Uterus (tissue), 4 donors: ENCODE data around the gene PDE10A. TPM values are rescaled to one million over a fixed set of nuclear protein-coding genes. Genes with fewer than 3 reads are reported as not detected.

Source experiments
- DNase-seq, 2 donors: peaks; one replicate each; pipeline ENCODE4 v3.0.0-alpha.2; 2019 to 2020
- H3K27ac ChIP-seq, 2 donors: fragments of 200-600 bp; sonication (generic); 1 replicate in 1 of 2; 2 replicates in 1 of 2; pipeline ENCODE4 v1.5.1; 2016 to 2018
- H3K27me3 ChIP-seq, 2 donors: fragments of 200-600 bp; sonication (generic); one replicate each; pipeline ENCODE4 v1.5.1; 2018 to 2019; ENCODE audit warnings: control low read depth in 1 of 2
- H3K36me3 ChIP-seq, 2 donors: fragments of 200-600 bp; sonication (generic); one replicate each; pipeline ENCODE4 v1.5.1; 2019; ENCODE audit warnings: control low read depth in 1 of 2
- H3K4me1 ChIP-seq, 2 donors: fragments of 200-600 bp; sonication (generic); one replicate each; pipeline ENCODE4 v1.5.1; 2018 to 2019; ENCODE audit warnings: control low read depth in 1 of 2
- H3K4me3 ChIP-seq, 2 donors: fragments of 200-600 bp; sonication (generic); 1 replicate in 1 of 2; 2 replicates in 1 of 2; pipeline ENCODE4 v1.5.1; 2018 to 2019; ENCODE audit warnings: mild to moderate bottlenecking in 1 of 2
- H3K9me3 ChIP-seq, 2 donors: fragments of 200-600 bp; sonication (generic); one replicate each; pipeline ENCODE4 v1.5.1; 2019; ENCODE audit warnings: control low read depth in 1 of 2
- CTCF ChIP-seq, 4 experiments: fragments of 200-600 bp in 2 of 4; fragments of 450-650 bp in 2 of 4; sonication (generic) in 2 of 4; IDR thresholded peaks; one replicate each; pipeline ENCODE4 v1.5.1; 2016 to 2019; ENCODE audit warnings: antibody characterized with exemption in 4 of 4, mild to moderate bottlenecking in 2 of 4, moderate library complexity in 1 of 4
- POLR2A ChIP-seq, 2 donors: fragments of 450-650 bp; IDR thresholded peaks; one replicate each; pipeline ENCODE4 v1.6.1; 2016; ENCODE audit warnings: antibody characterized with exemption in 2 of 2, mild to moderate bottlenecking in 1 of 2, moderate library complexity in 1 of 2
- intact Hi-C: fragments of 100-400 bp; cut with DNase I; formaldehyde crosslinking; loops from one replicate; pipeline ENCODE4 v1.15.1; 2023; ENCODE audit warnings: low total_unique reads
- total RNA-seq, 4 donors: library from RNA; depleted of rRNA in 3 of 4; stranded (reverse); fragments of >200 nt in 3 of 4; gene quantifications; one replicate each; pipeline versions ENCODE4 v1.1.0 to v1.2.4, GENCODE V29; 2014 to 2023
- donor health status: DM: yes; HTN: yes; CAD: no.

The PDE10A gene
- total RNA-seq, 4 donors from 2014 or later: 13.0 to 73.5 (median 36.4) TPM

GRCh38 chr6:165588515-165588914 lies 74.5 kb downstream of the PDE10A start:
- DNase-seq: no peak
- no peaks in the 10 kb centered on the region for H3K27me3 ChIP-seq
- no peaks in the 10 kb centered on the region for H3K4me1 ChIP-seq
- no peak overlapping the region for H3K4me3 ChIP-seq
- H3K9me3 ChIP-seq: no peaks in the 10 kb centered on the region
- intact Hi-C loops: no loop called here
- no peak overlapping the region for H3K27ac ChIP-seq
- no peaks in the 10 kb centered on the region for H3K36me3 ChIP-seq
- TF ChIP-seq POLR2A (IDR thresholded peaks at IDR 0.05) (no peak), CTCF (IDR thresholded peaks at IDR 0.05) (no peak)

DNA sequence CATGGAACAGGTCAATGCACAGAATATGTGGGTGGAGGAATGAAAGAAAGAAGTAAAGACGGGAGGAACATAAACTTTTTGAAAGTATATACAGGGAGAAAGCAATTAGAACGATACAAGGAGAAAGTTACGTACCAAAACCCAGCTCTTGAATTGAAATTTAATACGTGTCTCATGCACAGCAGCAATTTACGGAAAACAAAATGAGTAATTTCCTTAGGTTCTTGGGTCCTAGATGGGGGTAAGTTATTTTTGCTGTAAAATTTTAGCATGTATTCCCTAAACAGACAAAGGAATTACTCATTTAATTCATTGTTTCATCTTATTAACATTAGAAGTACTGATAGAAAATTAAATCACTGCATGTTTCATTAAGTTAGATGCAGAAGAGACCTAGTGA lies 75.8 kb downstream of the PDE10A start:
- Histone ChIP-seq H3K27me3 (no peaks in the 10 kb centered on the region), H3K4me1 (no peaks in the 10 kb centered on the region), H3K36me3 (no peaks in the 10 kb centered on the region), H3K27ac (no peak overlapping the region), H3K9me3 (no peaks in the 10 kb centered on the region), H3K4me3 (no peak overlapping the region)
- no peak for DNase-seq
- intact Hi-C loops: no loop called here
- TF ChIP-seq POLR2A (IDR thresholded peaks at IDR 0.05): no peak
- no peak for TF ChIP-seq CTCF (IDR thresholded peaks at IDR 0.05)

DNA sequence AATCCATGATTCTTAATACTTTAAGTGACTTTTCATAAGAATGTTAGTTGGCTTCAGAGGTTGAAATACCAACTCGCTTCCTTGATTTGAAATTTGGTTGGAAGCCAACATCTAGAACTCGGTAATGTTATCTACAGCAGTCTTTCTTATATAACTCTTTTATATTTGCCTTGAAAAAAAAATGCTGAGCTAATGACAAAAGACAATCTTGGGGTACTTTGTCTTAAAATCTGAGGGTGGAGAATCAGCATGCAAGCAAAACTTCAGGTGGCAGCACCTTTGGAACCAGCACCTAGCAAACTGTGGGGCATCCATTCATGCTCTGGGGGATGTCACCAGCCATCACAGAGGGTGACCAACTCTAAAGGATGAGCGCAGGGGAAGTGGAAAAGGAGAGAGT lies 76.3 kb downstream of the PDE10A start:
- no peaks in the 10 kb centered on the region for H3K9me3 ChIP-seq
- TF ChIP-seq CTCF (IDR thresholded peaks at IDR 0.05): no peak
- no peak for TF ChIP-seq POLR2A (IDR thresholded peaks at IDR 0.05)

GRCh38 chr6:165585060-165585459 lies 78.0 kb downstream of the PDE10A start:
- intact Hi-C loops: no loop called here
- DNase-seq: no peak
- Histone ChIP-seq H3K9me3 (no peaks in the 10 kb centered on the region), H3K36me3 (no peaks in the 10 kb centered on the region), H3K4me1 (no peaks in the 10 kb centered on the region), H3K27ac (no peak overlapping the region), H3K4me3 (no peak overlapping the region), H3K27me3 (no peaks in the 10 kb centered on the region)
- TF ChIP-seq CTCF (IDR thresholded peaks at IDR 0.05) (no peak), POLR2A (IDR thresholded peaks at IDR 0.05) (no peak)

More for the DNA sequence above, 76.3 kb downstream of the PDE10A start:
- Histone ChIP-seq H3K4me1 (no peaks in the 10 kb centered on the region), H3K4me3 (no peak overlapping the region), H3K27ac (no peak overlapping the region), H3K36me3 (no peaks in the 10 kb centered on the region), H3K27me3 (no peaks in the 10 kb centered on the region)
- intact Hi-C loops: no loop called here
- no peak for DNase-seq

GRCh38 chr6:165584541-165584940 lies 78.5 kb downstream of the PDE10A start:
- TF ChIP-seq POLR2A (IDR thresholded peaks at IDR 0.05) (no peak), CTCF (IDR thresholded peaks at IDR 0.05) (no peak)
- intact Hi-C loops: no loop called here
- H3K27ac ChIP-seq: no peak overlapping the region
- no peak for DNase-seq
- no peaks in the 10 kb centered on the region for H3K4me1 ChIP-seq
- H3K9me3 ChIP-seq: no peaks in the 10 kb centered on the region
- no peak overlapping the region for H3K4me3 ChIP-seq
- no peaks in the 10 kb centered on the region for H3K27me3 ChIP-seq
- no peaks in the 10 kb centered on the region for H3K36me3 ChIP-seq
